ENCODE data around the gene ALKAL2. TPM values are rescaled to one million over a fixed set of nuclear protein-coding genes. Genes with fewer than 3 reads are reported as not detected.

ALKAL2 gene
- total and polyA plus RNA-seq, 8 donors, result 3.1 to 20.5 (median 8.8) TPM

GRCh38 chr2:282371-283263 is 5.3 kb downstream of the ALKAL2 start:
- ATAC-seq (no peak), DNase-seq (no peak)
- peaks cover 0 to 29% of the 10 kb centered on the region in 2 donors for H3K27me3 ChIP-seq
- no peak for TF ChIP-seq CTCF (IDR thresholded peaks at IDR 0.05)
- H3K9me3 ChIP-seq, result no peaks in the 10 kb centered on the region
- H3K27ac ChIP-seq, result no peak overlapping the region
- H3K4me3 ChIP-seq, result no peak overlapping the region
- H3K36me3 ChIP-seq, result peaks cover 0 to 54% of the 10 kb centered on the region in 2 donors
- H3K4me1 ChIP-seq, result peaks cover 2 to 10% of the 10 kb centered on the region in 2 donors
- intact Hi-C loops (cut with DNase I), result no loop called here

GRCh38 chr2:281381-281780 is 6.5 kb downstream of the ALKAL2 start:
- Histone ChIP-seq H3K4me1 (no peaks in the 10 kb centered on the region), H3K36me3 (peaks cover 0 to 66% of the 10 kb centered on the region in 2 donors)

GRCh38 chr2:280650-281110 is 7.2 kb downstream of the ALKAL2 start:
- Histone ChIP-seq H3K4me1 (no peaks in the 10 kb centered on the region), H3K27ac (no peak overlapping the region), H3K4me3 (no peak overlapping the region), H3K9me3 (no peaks in the 10 kb centered on the region), H3K36me3 (peaks cover 0 to 73% of the 10 kb centered on the region in 2 donors), H3K27me3 (peaks cover 0 to 10% of the 10 kb centered on the region in 2 donors)
- no peak for TF ChIP-seq CTCF (IDR thresholded peaks at IDR 0.05)
- ATAC-seq (no peak), DNase-seq (no peak)
- intact Hi-C loops (cut with DNase I), result no loop called here

More at GRCh38 chr2:281381-281780, 6.5 kb downstream of the ALKAL2 start:
- intact Hi-C loops (cut with DNase I), result no loop called here
- Histone ChIP-seq H3K9me3 (no peaks in the 10 kb centered on the region), H3K27me3 (peaks cover 0 to 17% of the 10 kb centered on the region in 2 donors), H3K27ac (no peak overlapping the region), H3K4me3 (no peak overlapping the region)
- no peak for ATAC-seq
- no peak for DNase-seq
- no peak for TF ChIP-seq CTCF (IDR thresholded peaks at IDR 0.05)

DNA sequence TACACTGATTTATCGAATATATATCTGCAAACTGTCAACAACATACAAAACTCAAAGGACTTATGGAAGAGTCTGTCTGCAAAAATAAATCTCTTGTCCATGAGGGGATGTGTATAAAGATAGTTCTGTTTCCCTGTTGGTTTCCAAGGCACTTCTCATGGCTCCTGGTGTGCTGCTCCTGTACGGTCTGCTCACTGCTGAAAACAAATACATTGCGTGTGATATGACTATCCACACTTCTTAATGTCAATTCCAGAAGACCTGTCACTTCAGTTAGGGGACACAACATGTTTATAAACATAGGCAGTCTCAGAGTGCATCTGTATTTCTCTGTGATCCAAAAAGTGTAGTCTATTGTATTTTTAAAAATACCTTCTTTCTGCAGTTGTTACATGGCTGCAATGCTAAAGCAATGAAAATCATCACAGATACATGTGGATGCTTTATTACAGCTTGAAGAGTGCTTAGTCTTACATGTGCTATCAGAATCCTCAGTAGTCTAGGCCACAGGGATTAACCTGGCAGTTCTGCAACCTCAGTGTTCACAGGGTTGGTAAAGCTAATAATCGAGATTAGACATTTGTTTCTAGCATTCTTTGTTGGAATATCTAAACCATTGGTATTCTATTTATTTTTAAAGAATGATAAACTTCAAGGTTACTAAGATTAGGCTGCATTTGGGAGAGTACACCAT is 7.8 kb downstream of the ALKAL2 start:
- TF ChIP-seq CTCF (IDR thresholded peaks at IDR 0.05), result no peak
- ATAC-seq (no peak), DNase-seq (no peak)
- Histone ChIP-seq H3K27me3 (peaks cover 0 to 4% of the 10 kb centered on the region in 2 donors), H3K4me3 (no peak overlapping the region), H3K36me3 (peaks cover 0 to 77% of the 10 kb centered on the region in 2 donors), H3K27ac (no peak overlapping the region), H3K4me1 (no peaks in the 10 kb centered on the region), H3K9me3 (no peaks in the 10 kb centered on the region)
- intact Hi-C loops (cut with DNase I), result no loop called here

DNA sequence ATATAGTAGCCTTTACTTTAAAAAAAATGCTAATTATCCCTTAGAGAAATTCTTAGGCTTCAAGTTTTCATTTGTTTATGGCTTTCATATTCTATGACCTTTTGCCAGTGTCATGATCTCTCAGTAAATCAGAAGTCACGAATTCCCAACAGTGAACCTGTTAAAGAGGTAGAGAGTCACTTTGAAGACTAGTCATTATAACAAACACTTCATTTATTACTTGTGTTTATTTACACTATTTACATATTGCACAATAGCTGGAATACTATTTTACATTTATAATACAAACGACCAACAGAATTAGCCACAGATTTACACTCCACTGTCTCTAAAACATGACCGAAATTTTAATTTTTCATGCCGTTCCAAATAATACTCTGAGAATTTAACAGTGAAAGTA is 8.5 kb downstream of the ALKAL2 start:
- TF ChIP-seq CTCF (IDR thresholded peaks at IDR 0.05), result no peak
- H3K4me3 ChIP-seq, result no peak overlapping the region
- intact Hi-C loops (cut with DNase I), result no loop called here
- ATAC-seq (peak; percentile 27), DNase-seq (no peak)
- H3K27ac ChIP-seq, result no peak overlapping the region
- no peaks in the 10 kb centered on the region for H3K4me1 ChIP-seq
- H3K36me3 ChIP-seq, result peaks cover 0 to 79% of the 10 kb centered on the region in 2 donors
- no peaks in the 10 kb centered on the region for H3K9me3 ChIP-seq
- no peaks in the 10 kb centered on the region for H3K27me3 ChIP-seq
